ENCODE results near the gene HDAC5. TPM values are rescaled to one million over a fixed set of nuclear protein-coding genes. Genes with fewer than 3 reads are reported as not detected.

HDAC5 gene
- total and polyA plus RNA-seq, 2 donors (not counting 1 experiment from before 2014, with no cell fraction given): 31.3 to 125 TPM

DNA sequence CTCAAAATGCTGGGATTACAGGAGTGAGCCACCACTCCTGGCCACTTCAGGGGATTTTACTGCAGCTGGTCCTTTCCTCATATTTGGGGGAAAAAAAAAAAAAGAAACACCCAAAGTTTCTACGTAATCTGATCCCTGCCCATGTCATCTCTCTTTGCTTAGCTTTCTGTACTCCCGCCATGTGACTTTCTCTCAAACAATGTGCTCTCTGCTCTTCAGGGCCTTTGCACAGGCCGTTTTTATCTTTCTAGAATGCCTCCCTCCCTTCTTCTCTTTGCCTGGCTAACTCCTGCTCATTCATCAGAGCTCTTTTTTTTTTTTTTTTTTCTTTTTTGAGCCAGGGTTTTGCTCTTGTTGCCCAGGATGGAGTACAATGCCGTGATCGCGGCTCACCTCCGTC lies 4.9 kb upstream of the HDAC5 start:
- no peak for DNase-seq (ENCODE audit: low read depth in 2 of 2)
- Histone ChIP-seq H3K36me3 (ENCODE audit: control insufficient read depth, insufficient read depth, low read length) (no peaks in the 10 kb centered on the region), H3K9me3 (ENCODE audit: control insufficient read depth, insufficient read depth, low read depth, low read length) (no peaks in the 10 kb centered on the region), H3K27ac (ENCODE audit: insufficient read depth, low read length) (no peak overlapping the region), H3K79me2 (ENCODE audit: control insufficient read depth, insufficient read depth, low read length) (no peaks in the 10 kb centered on the region), H4K20me1 (ENCODE audit: control insufficient read depth, extremely low read depth, insufficient read depth, low read length) (no peaks in the 10 kb centered on the region), H3K4me2 (ENCODE audit: extremely low read depth, insufficient read depth, low read length) (no peak overlapping the region), H2AFZ (ENCODE audit: low read length) (no peak overlapping the region), H3K9ac (ENCODE audit: insufficient read depth, low read length) (no peak overlapping the region), H3K4me1 (ENCODE audit: control insufficient read depth, extremely low read depth, insufficient read depth, low read length) (no peaks in the 10 kb centered on the region), H3K4me3 (replicated peaks in 1 of 4; ENCODE audit: control extremely low read depth in 1 of 4, insufficient read depth in 1 of 4, low read depth in 3 of 4, low read length in 4 of 4) (no peak overlapping the region), H3K27me3 (ENCODE audit: control insufficient read depth, insufficient read depth, low read length) (no peaks in the 10 kb centered on the region)
- TF ChIP-seq, protein P1, sequence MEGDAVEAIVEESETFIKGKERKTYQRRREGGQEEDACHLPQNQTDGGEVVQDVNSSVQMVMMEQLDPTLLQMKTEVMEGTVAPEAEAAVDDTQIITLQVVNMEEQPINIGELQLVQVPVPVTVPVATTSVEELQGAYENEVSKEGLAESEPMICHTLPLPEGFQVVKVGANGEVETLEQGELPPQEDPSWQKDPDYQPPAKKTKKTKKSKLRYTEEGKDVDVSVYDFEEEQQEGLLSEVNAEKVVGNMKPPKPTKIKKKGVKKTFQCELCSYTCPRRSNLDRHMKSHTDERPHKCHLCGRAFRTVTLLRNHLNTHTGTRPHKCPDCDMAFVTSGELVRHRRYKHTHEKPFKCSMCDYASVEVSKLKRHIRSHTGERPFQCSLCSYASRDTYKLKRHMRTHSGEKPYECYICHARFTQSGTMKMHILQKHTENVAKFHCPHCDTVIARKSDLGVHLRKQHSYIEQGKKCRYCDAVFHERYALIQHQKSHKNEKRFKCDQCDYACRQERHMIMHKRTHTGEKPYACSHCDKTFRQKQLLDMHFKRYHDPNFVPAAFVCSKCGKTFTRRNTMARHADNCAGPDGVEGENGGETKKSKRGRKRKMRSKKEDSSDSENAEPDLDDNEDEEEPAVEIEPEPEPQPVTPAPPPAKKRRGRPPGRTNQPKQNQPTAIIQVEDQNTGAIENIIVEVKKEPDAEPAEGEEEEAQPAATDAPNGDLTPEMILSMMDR (conservative IDR thresholded peaks at IDR 0.05 in 1 of 2, IDR thresholded peaks at IDR 0.05 in 1 of 2; ENCODE audit: low read depth in 1 of 2, low read length in 2 of 2): no peak
- no peak for TF ChIP-seq EZH2 (IDR thresholded peaks at IDR 0.05; ENCODE audit: low read length, missing control alignments)

DNA sequence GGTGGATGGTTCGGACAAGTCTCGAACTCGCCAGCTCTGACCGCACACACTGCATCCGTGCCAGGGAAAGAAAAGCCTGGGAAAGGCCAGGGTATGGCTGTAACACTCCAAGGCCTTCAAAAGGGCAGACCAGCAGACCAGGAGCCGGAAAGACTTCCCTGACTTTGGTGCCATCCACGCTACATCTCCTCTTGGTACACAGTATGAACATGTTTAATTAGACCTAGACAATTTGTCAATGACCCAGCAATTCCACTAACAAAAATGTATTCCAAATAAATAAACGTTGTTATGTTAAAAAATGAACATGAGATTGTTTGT lies 637 bp upstream of the HDAC5 start:
- no peaks in the 10 kb centered on the region for H3K9me3 ChIP-seq (ENCODE audit: control insufficient read depth, insufficient read depth, low read depth, low read length)
- no peaks in the 10 kb centered on the region for H3K27me3 ChIP-seq (ENCODE audit: control insufficient read depth, insufficient read depth, low read length)
- H3K79me2 ChIP-seq (ENCODE audit: control insufficient read depth, insufficient read depth, low read length): peaks cover 3% of the 10 kb centered on the region
- no peak for DNase-seq (ENCODE audit: low read depth in 2 of 2)
- H4K20me1 ChIP-seq (ENCODE audit: control insufficient read depth, extremely low read depth, insufficient read depth, low read length): no peaks in the 10 kb centered on the region
- H3K4me1 ChIP-seq (ENCODE audit: control insufficient read depth, extremely low read depth, insufficient read depth, low read length): peaks cover 3% of the 10 kb centered on the region
- no peak for TF ChIP-seq EZH2 (IDR thresholded peaks at IDR 0.05; ENCODE audit: low read length, missing control alignments)
- TF ChIP-seq, protein P1 (conservative IDR thresholded peaks at IDR 0.05 in 1 of 2, IDR thresholded peaks at IDR 0.05 in 1 of 2; ENCODE audit: low read depth in 1 of 2, low read length in 2 of 2): no peak
- peak overlapping the region; percentile 92 for H3K4me2 ChIP-seq (ENCODE audit: extremely low read depth, insufficient read depth, low read length)
- H3K27ac ChIP-seq (ENCODE audit: insufficient read depth, low read length): peak overlapping the region; percentile 93
- H2AFZ ChIP-seq (ENCODE audit: low read length): peak overlapping the region; percentile 97
- H3K36me3 ChIP-seq (ENCODE audit: control insufficient read depth, insufficient read depth, low read length): peaks cover 3% of the 10 kb centered on the region
- H3K9ac ChIP-seq (ENCODE audit: insufficient read depth, low read length): peak overlapping the region; percentile 88
- peak overlapping the region; percentile 55 to 68 (median 65) for H3K4me3 ChIP-seq (replicated peaks in 1 of 4; ENCODE audit: control extremely low read depth in 1 of 4, insufficient read depth in 1 of 4, low read depth in 3 of 4, low read length in 4 of 4)

DNA sequence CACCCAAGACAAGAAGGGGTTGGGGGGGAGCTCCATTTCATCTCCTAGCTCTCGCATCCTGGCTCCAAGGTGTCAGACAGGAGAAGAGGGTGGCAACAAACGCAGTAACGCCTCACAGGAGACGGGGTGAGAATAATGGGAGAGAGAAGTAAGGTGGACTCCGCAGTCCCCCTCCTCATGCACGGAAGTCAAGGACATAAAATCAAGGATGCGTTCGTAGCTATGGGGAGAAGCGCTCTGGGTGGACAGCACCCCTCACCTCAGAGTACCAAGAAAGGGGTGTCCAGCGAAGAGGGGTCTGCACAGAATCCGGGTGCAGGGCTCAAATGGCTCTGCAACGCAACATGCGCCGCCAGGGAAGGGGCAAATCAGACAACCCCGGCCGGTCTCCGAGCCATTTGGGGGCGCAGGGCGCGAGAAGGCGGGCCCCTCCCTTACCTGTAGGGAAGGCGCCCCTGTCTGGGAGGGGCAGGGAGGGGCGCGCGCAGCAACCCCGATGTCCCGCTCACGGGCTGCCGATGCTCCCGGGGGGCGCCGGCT lies 555 bp downstream of the HDAC5 start:
- peaks cover 3% of the 10 kb centered on the region for H3K4me1 ChIP-seq (ENCODE audit: control insufficient read depth, extremely low read depth, insufficient read depth, low read length)
- TF ChIP-seq, protein P1 (conservative IDR thresholded peaks at IDR 0.05 in 1 of 2, IDR thresholded peaks at IDR 0.05 in 1 of 2; ENCODE audit: low read depth in 1 of 2, low read length in 2 of 2): no peak
- no peak for TF ChIP-seq EZH2 (IDR thresholded peaks at IDR 0.05; ENCODE audit: low read length, missing control alignments)
- peak overlapping the region; percentile 59 for H3K27ac ChIP-seq (ENCODE audit: insufficient read depth, low read length)
- peak overlapping the region; percentile 85 for H3K9ac ChIP-seq (ENCODE audit: insufficient read depth, low read length)
- no peaks in the 10 kb centered on the region for H3K9me3 ChIP-seq (ENCODE audit: control insufficient read depth, insufficient read depth, low read depth, low read length)
- no peaks in the 10 kb centered on the region for H3K27me3 ChIP-seq (ENCODE audit: control insufficient read depth, insufficient read depth, low read length)
- peak overlapping the region; percentile 97 for H3K4me2 ChIP-seq (ENCODE audit: extremely low read depth, insufficient read depth, low read length)
- H3K36me3 ChIP-seq (ENCODE audit: control insufficient read depth, insufficient read depth, low read length): peaks cover 3% of the 10 kb centered on the region
- no peak for DNase-seq (ENCODE audit: low read depth in 2 of 2)
- peak overlapping the region; percentile 26 for H2AFZ ChIP-seq (ENCODE audit: low read length)
- H4K20me1 ChIP-seq (ENCODE audit: control insufficient read depth, extremely low read depth, insufficient read depth, low read length): no peaks in the 10 kb centered on the region
- H3K79me2 ChIP-seq (ENCODE audit: control insufficient read depth, insufficient read depth, low read length): peaks cover 3% of the 10 kb centered on the region
- H3K4me3 ChIP-seq (replicated peaks in 1 of 4; ENCODE audit: control extremely low read depth in 1 of 4, insufficient read depth in 1 of 4, low read depth in 3 of 4, low read length in 4 of 4): peak overlapping the region; percentile 79 to 93 (median 90)
